GM23338 (cell line): ENCODE results near the gene DAW1. TPM values are rescaled to one million over a fixed set of nuclear protein-coding genes. Genes with fewer than 3 reads are reported as not detected.

Experiments used
- ATAC-seq: fragments of 200-7000 bp; cut with Tn5 transposase; 3 replicates; pipeline ENCODE4 v1.9.1; 2020
- DNase-seq: peaks from one replicate; pipeline ENCODE4 v3.0.0-alpha.2; 2015; ENCODE audit warnings: low spot score
- H2AFZ ChIP-seq: fragments of 200-600 bp; sonication (generic); 2 replicates; pipeline ENCODE4 v1.8.0; 2016; ENCODE audit warnings: antibody characterized with exemption, mild to moderate bottlenecking, moderate library complexity
- H3F3A ChIP-seq: fragments of 200-600 bp; sonication (generic); replicated peaks from 2 replicates; pipeline ENCODE4 v1.8.0; 2017; ENCODE audit warnings: antibody characterized with exemption, mixed run types, low read depth
- H3K27ac ChIP-seq: fragments of 200-600 bp; sonication (generic); 2 replicates; pipeline ENCODE4 v1.6.1; 2016; ENCODE audit warnings: low read depth
- H3K27me3 ChIP-seq: fragments of 200-600 bp; sonication (generic); 2 replicates; pipeline ENCODE4 v1.8.0; 2016; ENCODE audit warnings: mild to moderate bottlenecking, mixed run types, moderate library complexity; ENCODE audit not compliant: insufficient read depth
- H3K36me3 ChIP-seq: fragments of 200-600 bp; sonication (generic); 2 replicates; pipeline ENCODE4 v1.8.0; 2016; ENCODE audit warnings: mild to moderate bottlenecking; ENCODE audit not compliant: insufficient read depth
- H3K4me1 ChIP-seq: fragments of 200-600 bp; sonication (generic); 2 replicates; pipeline ENCODE4 v1.8.0; 2016; ENCODE audit warnings: mild to moderate bottlenecking, moderate library complexity; ENCODE audit not compliant: insufficient read depth
- H3K4me2 ChIP-seq: fragments of 200-600 bp; sonication (generic); 2 replicates; pipeline ENCODE4 v1.7.1; 2017; ENCODE audit warnings: mixed run types
- H3K4me3 ChIP-seq: fragments of 200-600 bp; sonication (generic); 2 replicates; pipeline ENCODE4 v1.6.1; 2016; ENCODE audit warnings: mixed run types
- H3K79me2 ChIP-seq: fragments of 200-600 bp; sonication (generic); replicated peaks from 2 replicates; pipeline ENCODE4 v1.8.0; 2017; ENCODE audit warnings: mild to moderate bottlenecking; ENCODE audit not compliant: insufficient read depth
- H3K9me2 ChIP-seq: fragments of 200-600 bp; sonication (generic); 2 replicates; pipeline ENCODE4 v1.8.0; 2017; ENCODE audit not compliant: insufficient read depth
- H4K20me1 ChIP-seq: fragments of 200-600 bp; sonication (generic); replicated peaks from 2 replicates; pipeline ENCODE4 v1.8.0; 2017; ENCODE audit warnings: mild to moderate bottlenecking; ENCODE audit not compliant: insufficient read depth
- H3K27ac Mint-ChIP-seq: 2 replicates; pipeline ENCODE4 v1.8.0; 2020; ENCODE audit warnings: inconsistent platforms, mild to moderate bottlenecking, moderate library complexity, mixed read lengths
- H3K27me3 Mint-ChIP-seq: 3 replicates; pipeline ENCODE4 v1.8.0; 2022; ENCODE audit warnings: low read depth, mild to moderate bottlenecking, moderate library complexity, mixed read lengths, inconsistent platforms; ENCODE audit not compliant: insufficient read depth, poor library complexity
- H3K36me3 Mint-ChIP-seq: 3 replicates; pipeline ENCODE4 v1.8.0; 2021; ENCODE audit warnings: low read depth, mild to moderate bottlenecking, inconsistent platforms, moderate library complexity, mixed read lengths
- H3K4me1 Mint-ChIP-seq: 3 replicates; pipeline ENCODE4 v1.8.0; 2020; ENCODE audit warnings: mild to moderate bottlenecking, inconsistent platforms, mixed read lengths
- H3K4me3 Mint-ChIP-seq: 3 replicates; pipeline ENCODE4 v1.8.0; 2021; ENCODE audit warnings: moderate library complexity, mild to moderate bottlenecking, inconsistent platforms, mixed read lengths
- H3K9me3 Mint-ChIP-seq: 3 replicates; pipeline ENCODE4 v1.8.0; 2020; ENCODE audit warnings: moderate library complexity, mild to moderate bottlenecking, inconsistent platforms, mixed read lengths
- CTCF ChIP-seq, 2 experiments: fragments of 200-600 bp in 1 of 2; sonication (generic) in 1 of 2; conservative IDR thresholded peaks; 2 replicates each; pipeline versions ENCODE4 v1.5.1 to v1.6.1; 2016 to 2017; ENCODE audit warnings: antibody characterized with exemption in 2 of 2, low read depth in 2 of 2, mild to moderate bottlenecking in 2 of 2, moderate library complexity in 1 of 2
- EZH2phosphoT487 ChIP-seq: fragments of 200-600 bp; sonication (generic); IDR thresholded peaks from one replicate; pipeline ENCODE4 v1.8.1; 2018; ENCODE audit warnings: antibody characterized with exemption; ENCODE audit not compliant: unreplicated experiment
- JUNB ChIP-seq: IDR thresholded peaks from one replicate; pipeline ENCODE4 v1.6.1; 2016; ENCODE audit warnings: antibody characterized with exemption; ENCODE audit not compliant: unreplicated experiment
- POLR2AphosphoS5 ChIP-seq: IDR thresholded peaks from 2 replicates; pipeline ENCODE4 v1.6.1; 2016; ENCODE audit warnings: antibody characterized with exemption, low read depth
- ZNF114 ChIP-seq: fragments of 250-450 bp; sonication (Bioruptor Pico); IDR thresholded peaks from 2 replicates; pipeline ENCODE4 v1.5.0; 2020; ENCODE audit warnings: mild to moderate bottlenecking, moderate library complexity
- ZNF331 ChIP-seq: fragments of 250-450 bp; sonication (Bioruptor Pico); IDR thresholded peaks from 2 replicates; pipeline ENCODE4 v1.5.0; 2020; ENCODE audit warnings: low read depth, mild to moderate bottlenecking, moderate library complexity
- polyA plus RNA-seq: library from polyadenylated mRNA; unstranded; fragments of >200 nt; fragmentation: Nextera tagmentation; extraction: Ambion mirVana; gene quantifications from 2 replicates; pipeline ENCODE4 v1.2.1, GENCODE V29; 2016
- total RNA-seq: library from RNA; depleted of rRNA; stranded (reverse); fragments of >200 nt; shearing (Covaris generic); gene quantifications from 2 replicates; pipeline ENCODE4 v1.2.3, GENCODE V29; 2014
- TF ChIP-seq, protein P1 (sequence below): IDR thresholded peaks from 2 replicates; pipeline ENCODE4 v1.6.1; 2016; ENCODE audit warnings: antibody characterized with exemption
- TF ChIP-seq, protein P2 (sequence below): IDR thresholded peaks from one replicate; pipeline ENCODE4 v1.6.1; 2018; ENCODE audit warnings: antibody characterized with exemption; ENCODE audit not compliant: unreplicated experiment

Gene DAW1
- total and polyA plus RNA-seq, 2 experiments from 2014 or later = 0.71 to 2.0 TPM

GRCh38 chr2:227853765-227854271 is 17.6 kb upstream of the DAW1 start (continued):
- TF ChIP-seq, protein P1, sequence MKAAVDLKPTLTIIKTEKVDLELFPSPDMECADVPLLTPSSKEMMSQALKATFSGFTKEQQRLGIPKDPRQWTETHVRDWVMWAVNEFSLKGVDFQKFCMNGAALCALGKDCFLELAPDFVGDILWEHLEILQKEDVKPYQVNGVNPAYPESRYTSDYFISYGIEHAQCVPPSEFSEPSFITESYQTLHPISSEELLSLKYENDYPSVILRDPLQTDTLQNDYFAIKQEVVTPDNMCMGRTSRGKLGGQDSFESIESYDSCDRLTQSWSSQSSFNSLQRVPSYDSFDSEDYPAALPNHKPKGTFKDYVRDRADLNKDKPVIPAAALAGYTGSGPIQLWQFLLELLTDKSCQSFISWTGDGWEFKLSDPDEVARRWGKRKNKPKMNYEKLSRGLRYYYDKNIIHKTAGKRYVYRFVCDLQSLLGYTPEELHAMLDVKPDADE = no peak
- TF ChIP-seq ZNF331 (no peak), EZH2phosphoT487 (no peak), JUNB (no peak), CTCF (conservative IDR thresholded peaks at IDR 0.05; ENCODE audit: low read depth in 2 of 2) (no peak)
- TF ChIP-seq, protein P2, sequence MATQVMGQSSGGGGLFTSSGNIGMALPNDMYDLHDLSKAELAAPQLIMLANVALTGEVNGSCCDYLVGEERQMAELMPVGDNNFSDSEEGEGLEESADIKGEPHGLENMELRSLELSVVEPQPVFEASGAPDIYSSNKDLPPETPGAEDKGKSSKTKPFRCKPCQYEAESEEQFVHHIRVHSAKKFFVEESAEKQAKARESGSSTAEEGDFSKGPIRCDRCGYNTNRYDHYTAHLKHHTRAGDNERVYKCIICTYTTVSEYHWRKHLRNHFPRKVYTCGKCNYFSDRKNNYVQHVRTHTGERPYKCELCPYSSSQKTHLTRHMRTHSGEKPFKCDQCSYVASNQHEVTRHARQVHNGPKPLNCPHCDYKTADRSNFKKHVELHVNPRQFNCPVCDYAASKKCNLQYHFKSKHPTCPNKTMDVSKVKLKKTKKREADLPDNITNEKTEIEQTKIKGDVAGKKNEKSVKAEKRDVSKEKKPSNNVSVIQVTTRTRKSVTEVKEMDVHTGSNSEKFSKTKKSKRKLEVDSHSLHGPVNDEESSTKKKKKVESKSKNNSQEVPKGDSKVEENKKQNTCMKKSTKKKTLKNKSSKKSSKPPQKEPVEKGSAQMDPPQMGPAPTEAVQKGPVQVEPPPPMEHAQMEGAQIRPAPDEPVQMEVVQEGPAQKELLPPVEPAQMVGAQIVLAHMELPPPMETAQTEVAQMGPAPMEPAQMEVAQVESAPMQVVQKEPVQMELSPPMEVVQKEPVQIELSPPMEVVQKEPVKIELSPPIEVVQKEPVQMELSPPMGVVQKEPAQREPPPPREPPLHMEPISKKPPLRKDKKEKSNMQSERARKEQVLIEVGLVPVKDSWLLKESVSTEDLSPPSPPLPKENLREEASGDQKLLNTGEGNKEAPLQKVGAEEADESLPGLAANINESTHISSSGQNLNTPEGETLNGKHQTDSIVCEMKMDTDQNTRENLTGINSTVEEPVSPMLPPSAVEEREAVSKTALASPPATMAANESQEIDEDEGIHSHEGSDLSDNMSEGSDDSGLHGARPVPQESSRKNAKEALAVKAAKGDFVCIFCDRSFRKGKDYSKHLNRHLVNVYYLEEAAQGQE = no peak

- H3K36me3 Mint-ChIP-seq = no peaks in the 10 kb centered on the region
These were observed 16.0 kb upstream of the DAW1 start for GRCh38 chr2:227855440-227855839.

DNA sequence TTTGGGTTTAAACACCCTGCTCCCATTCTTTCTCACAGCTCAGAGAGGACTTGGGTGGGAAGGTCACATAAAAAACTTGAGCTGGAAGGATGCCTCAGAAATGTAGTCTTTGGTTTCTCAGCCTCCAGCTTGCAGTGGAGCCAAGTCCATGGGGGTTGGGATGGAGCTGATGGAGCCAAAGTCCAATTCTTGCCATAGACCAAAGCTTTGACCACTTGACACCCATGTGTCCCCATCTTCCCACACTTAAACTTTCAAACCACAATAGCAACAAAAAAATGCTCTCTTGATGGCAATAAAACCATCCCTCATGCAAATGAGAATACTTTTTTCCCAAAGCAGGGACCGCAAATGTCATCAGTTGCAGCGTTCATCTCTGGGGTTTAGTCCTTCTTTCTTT is 14.7 kb upstream of the DAW1 start:
- no peaks in the 10 kb centered on the region for H3K79me2 ChIP-seq
- no peak overlapping the region for H3K27ac Mint-ChIP-seq
- H3K4me3 ChIP-seq = no peak overlapping the region
- H4K20me1 ChIP-seq = no peaks in the 10 kb centered on the region
- no peaks in the 10 kb centered on the region for H3K36me3 ChIP-seq
- DNase-seq (no peak), ATAC-seq (no peak)
- H3K4me2 ChIP-seq = no peak overlapping the region
- H3K9me2 ChIP-seq = peaks cover 12% of the 10 kb centered on the region; the same call in 1 of the 2 replicates
- no peak overlapping the region for H3K27ac ChIP-seq
- no peak overlapping the region for H2AFZ ChIP-seq
- peaks cover 8% of the 10 kb centered on the region for H3K27me3 Mint-ChIP-seq
- H3K36me3 Mint-ChIP-seq = no peaks in the 10 kb centered on the region
- H3F3A ChIP-seq = no peaks in the 10 kb centered on the region
- no peaks in the 10 kb centered on the region for H3K4me1 ChIP-seq
- no peaks in the 10 kb centered on the region for H3K27me3 ChIP-seq
- no peak overlapping the region for H3K4me3 Mint-ChIP-seq
- H3K4me1 Mint-ChIP-seq = peaks cover 5% of the 10 kb centered on the region; the same call in 2 of the 3 replicates
- H3K9me3 Mint-ChIP-seq = no peaks in the 10 kb centered on the region
- TF ChIP-seq, protein P2 = no peak
- no peak for TF ChIP-seq POLR2AphosphoS5
- TF ChIP-seq ZNF114 = no peak
- no peak for TF ChIP-seq ZNF331
- TF ChIP-seq EZH2phosphoT487 = no peak
- TF ChIP-seq, protein P1 = no peak

More at GRCh38 chr2:227855440-227855839, 16.0 kb upstream of the DAW1 start:
- Histone ChIP-seq H3K27me3 (no peaks in the 10 kb centered on the region), H3K79me2 (no peaks in the 10 kb centered on the region), H3K4me1 (no peaks in the 10 kb centered on the region), H2AFZ (no peak overlapping the region), H3K4me2 (no peak overlapping the region), H3K4me3 (no peak overlapping the region), H3K36me3 (no peaks in the 10 kb centered on the region), H3K27ac (no peak overlapping the region), H4K20me1 (no peaks in the 10 kb centered on the region), H3F3A (no peaks in the 10 kb centered on the region), H3K9me2 (peaks cover 12% of the 10 kb centered on the region; the same call in 1 of the 2 replicates)
- Mint-ChIP-seq H3K9me3 (no peaks in the 10 kb centered on the region), H3K4me3 (no peak overlapping the region), H3K27ac (no peak overlapping the region), H3K4me1 (peaks cover 8% of the 10 kb centered on the region; the same call in 2 of the 3 replicates), H3K27me3 (peaks cover 8% of the 10 kb centered on the region)
- ATAC-seq (no peak), DNase-seq (no peak)
- no peak for TF ChIP-seq EZH2phosphoT487
